PC-9 (cell line): ENCODE results near the gene GID4.

ENCODE experiments used
- EZH2 ChIP-seq: fragments of 200-600 bp; sonication (generic); IDR thresholded peaks from 2 replicates; pipeline ENCODE4 v1.8.0; 2017; ENCODE audit warnings: antibody characterized with exemption, low read depth
- TF ChIP-seq, protein P1 (sequence below): fragments of 200-600 bp; sonication (generic); conservative IDR thresholded peaks from 2 replicates; pipeline ENCODE4 v1.6.1; 2017; ENCODE audit warnings: mixed run types, antibody characterized with exemption, mild to moderate bottlenecking, moderate library complexity

DNA sequence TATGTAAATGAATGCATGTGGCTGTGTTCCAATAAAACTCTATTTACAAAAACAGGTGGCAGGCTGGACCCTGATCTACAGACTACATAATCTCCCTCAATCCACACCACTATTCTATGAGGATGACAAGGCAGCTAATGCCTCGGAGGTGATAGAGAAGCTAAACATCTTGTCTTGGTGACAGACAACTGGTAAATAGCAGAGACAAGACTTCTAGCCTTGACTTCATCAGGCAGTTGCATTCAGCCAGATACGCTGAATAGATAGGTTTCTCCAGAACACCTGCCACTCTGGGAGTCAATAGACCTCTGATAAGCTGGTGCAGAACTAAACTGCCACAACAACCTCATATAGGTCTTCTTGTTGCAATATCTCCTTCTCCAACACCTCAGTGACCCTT is 3.5 kb upstream of the GID4 start:
- TF ChIP-seq, protein P1, sequence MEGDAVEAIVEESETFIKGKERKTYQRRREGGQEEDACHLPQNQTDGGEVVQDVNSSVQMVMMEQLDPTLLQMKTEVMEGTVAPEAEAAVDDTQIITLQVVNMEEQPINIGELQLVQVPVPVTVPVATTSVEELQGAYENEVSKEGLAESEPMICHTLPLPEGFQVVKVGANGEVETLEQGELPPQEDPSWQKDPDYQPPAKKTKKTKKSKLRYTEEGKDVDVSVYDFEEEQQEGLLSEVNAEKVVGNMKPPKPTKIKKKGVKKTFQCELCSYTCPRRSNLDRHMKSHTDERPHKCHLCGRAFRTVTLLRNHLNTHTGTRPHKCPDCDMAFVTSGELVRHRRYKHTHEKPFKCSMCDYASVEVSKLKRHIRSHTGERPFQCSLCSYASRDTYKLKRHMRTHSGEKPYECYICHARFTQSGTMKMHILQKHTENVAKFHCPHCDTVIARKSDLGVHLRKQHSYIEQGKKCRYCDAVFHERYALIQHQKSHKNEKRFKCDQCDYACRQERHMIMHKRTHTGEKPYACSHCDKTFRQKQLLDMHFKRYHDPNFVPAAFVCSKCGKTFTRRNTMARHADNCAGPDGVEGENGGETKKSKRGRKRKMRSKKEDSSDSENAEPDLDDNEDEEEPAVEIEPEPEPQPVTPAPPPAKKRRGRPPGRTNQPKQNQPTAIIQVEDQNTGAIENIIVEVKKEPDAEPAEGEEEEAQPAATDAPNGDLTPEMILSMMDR = no peak
- no peak for TF ChIP-seq EZH2
